GM12878 (cell line): ENCODE results near the gene CASP3. TPM values are rescaled to one million over a fixed set of nuclear protein-coding genes. Genes with fewer than 3 reads are reported as not detected.
A peak's percentile ranks its signal among the peaks of the same experiment; 100 is the strongest.

ENCODE experiments used
- ATAC-seq: fragments of 200-7000 bp; cut with Tn5 transposase; 3 replicates; pipeline ENCODE4 v1.9.1; 2020; ENCODE audit warnings: mild to moderate bottlenecking, moderate library complexity
- BruUV-seq: library from RNA; stranded (reverse); fragments of 400-500 nt; replicated peaks from 2 replicates; lab custom pipeline; 2021; lab: Mats Ljungman, UMichigan
- CTCF ChIA-PET: fragments of 300-600 bp; sonication (Branson Sonifier 250); formaldehyde crosslinking; extraction: SDS; loops from one replicate; lab custom pipeline; 2021; ENCODE audit warnings: inconsistent platforms; lab: Yijun Ruan, JAX
- POLR2A ChIA-PET: fragments of 350-600 bp; formaldehyde crosslinking; extraction: SDS; loops from one replicate; lab custom pipeline; 2021; ENCODE audit warnings: inconsistent platforms; lab: Charles Lee
- RAD21 ChIA-PET: fragments of 300-600 bp; sonication (Branson Sonifier 250); formaldehyde crosslinking; loops from one replicate; lab custom pipeline; 2023; ENCODE audit warnings: antibody characterized with exemption; ENCODE audit not compliant: unreplicated experiment; lab: Charles Lee
- SMC1A ChIA-PET: fragments of 300-600 bp; sonication (Branson Sonifier 250); formaldehyde crosslinking; loops from one replicate; lab custom pipeline; 2023; ENCODE audit not compliant: unreplicated experiment, uncharacterized antibody; lab: Charles Lee
- DNase-seq: peaks from one replicate; pipeline ENCODE4 v3.0.0-alpha.2; 2011; ENCODE audit warnings: low read depth, low spot score
- FAIRE-seq: peaks from 3 replicates; lab custom pipeline; 2011; peaks lifted over from hg19 to GRCh38; lab: Jason Lieb, UNC
- H2AFZ ChIP-seq: 2 replicates; pipeline ENCODE4 v1.6.0; 2011; ENCODE audit warnings: low read depth, low read length, control low read depth; ENCODE audit not compliant: control insufficient read depth
- H3K27ac ChIP-seq: 2 replicates; pipeline ENCODE4 v1.5.1; 2011; ENCODE audit warnings: control low read depth; ENCODE audit not compliant: control insufficient read depth, insufficient read depth
- H3K27me3 ChIP-seq, 2 experiments: replicated peaks in 1 of 2; 2 replicates each; pipeline versions ENCODE4 v1.6.0 to v1.6.1; 2011; ENCODE audit warnings: low read length in 1 of 2; ENCODE audit not compliant: control insufficient read depth in 2 of 2, insufficient read depth in 2 of 2
- H3K36me3 ChIP-seq, 2 experiments: 2 replicates each; pipeline ENCODE4 v1.5.1; 2011; ENCODE audit warnings: low read length in 1 of 2; ENCODE audit not compliant: control insufficient read depth in 2 of 2, insufficient read depth in 2 of 2
- H3K4me1 ChIP-seq: 2 replicates; pipeline ENCODE4 v1.6.1; 2011; ENCODE audit warnings: mild to moderate bottlenecking, low read length, moderate library complexity, mixed read lengths; ENCODE audit not compliant: control insufficient read depth, insufficient read depth
- H3K4me2 ChIP-seq: 2 replicates; pipeline ENCODE4 v1.6.0; 2011; ENCODE audit warnings: control low read depth; ENCODE audit not compliant: control insufficient read depth, insufficient read depth
- H3K4me3 ChIP-seq: fragments of 200-600 bp; sonication (generic); 2 replicates; pipeline ENCODE4 v1.5.1; 2016
- H3K79me2 ChIP-seq: 2 replicates; pipeline ENCODE4 v1.6.0; 2011; ENCODE audit warnings: low read length; ENCODE audit not compliant: control insufficient read depth, insufficient read depth
- H3K9ac ChIP-seq: 2 replicates; pipeline ENCODE4 v1.8.0; 2011; ENCODE audit warnings: low read length, control low read depth, mixed read lengths; ENCODE audit not compliant: control insufficient read depth, insufficient read depth
- H3K9me3 ChIP-seq: replicated peaks from 3 replicates; pipeline ENCODE4 v1.5.1; 2011; ENCODE audit warnings: mild to moderate bottlenecking, low read length; ENCODE audit not compliant: control insufficient read depth, insufficient read depth
- H4K20me1 ChIP-seq: 2 replicates; pipeline ENCODE4 v1.6.0; 2011; ENCODE audit not compliant: control insufficient read depth, insufficient read depth
- ASH2L ChIP-seq: fragments of 300-600, 200-600 bp; sonication (generic); IDR thresholded peaks from 2 replicates; pipeline ENCODE4 v1.6.1; 2017; ENCODE audit warnings: low read depth, mild to moderate bottlenecking, borderline replicate concordance
- BCL11A ChIP-seq: IDR thresholded peaks from 2 replicates; pipeline ENCODE4 v1.6.1; 2011; ENCODE audit warnings: low read depth, low read length
- E2F4 ChIP-seq: IDR thresholded peaks from 2 replicates; pipeline ENCODE4 v1.6.1; 2012; ENCODE audit warnings: low read depth, low read length, improper control_type of control experiment
- HDGF ChIP-seq: fragments of 450-650 bp; IDR thresholded peaks from 2 replicates; pipeline ENCODE4 v1.6.1; 2016; ENCODE audit warnings: antibody characterized with exemption
- IKZF1 ChIP-seq: fragments of 450-650 bp; conservative IDR thresholded peaks from 2 replicates; pipeline ENCODE4 v1.6.1; 2017; ENCODE audit warnings: antibody characterized with exemption, mild to moderate bottlenecking
- MEF2A ChIP-seq: IDR thresholded peaks from 2 replicates; pipeline ENCODE4 v1.6.1; 2011; ENCODE audit warnings: low read depth, mild to moderate bottlenecking, low read length, moderate library complexity; ENCODE audit not compliant: insufficient read depth
- MYB ChIP-seq: fragments of 150-350 bp; IDR thresholded peaks from 2 replicates; pipeline ENCODE4 v1.6.1; 2014; ENCODE audit warnings: mild to moderate bottlenecking, low read depth, low read length, borderline replicate concordance
- NFXL1 ChIP-seq: fragments of 450-650 bp; IDR thresholded peaks from 2 replicates; pipeline ENCODE4 v1.6.1; 2017; ENCODE audit warnings: antibody characterized with exemption, mild to moderate bottlenecking, borderline replicate concordance
- RUNX3 ChIP-seq: IDR thresholded peaks from 2 replicates; pipeline ENCODE4 v1.6.1; 2012; ENCODE audit warnings: low read length, inconsistent platforms
- SIN3A ChIP-seq: IDR thresholded peaks from 2 replicates; pipeline ENCODE4 v1.6.1; 2012; ENCODE audit warnings: low read depth, low read length, improper control_type of control experiment
- SMARCA5 ChIP-seq: fragments of 450-650 bp; IDR thresholded peaks from 2 replicates; pipeline ENCODE4 v1.6.1; 2017; ENCODE audit warnings: mild to moderate bottlenecking
- TAF1 ChIP-seq: IDR thresholded peaks from 2 replicates; pipeline ENCODE4 v1.6.1; 2011; ENCODE audit warnings: mild to moderate bottlenecking, low read depth, low read length, borderline replicate concordance
- YBX1 ChIP-seq: fragments of 450-650 bp; IDR thresholded peaks from 2 replicates; pipeline ENCODE4 v1.6.1; 2016; ENCODE audit warnings: antibody characterized with exemption
- ZNF207 ChIP-seq: fragments of 450-650 bp; IDR thresholded peaks from 2 replicates; pipeline ENCODE4 v1.6.1; 2014; ENCODE audit warnings: antibody characterized with exemption, mild to moderate bottlenecking, borderline replicate concordance
- WGBS: methylation state at CpG from one replicate; pipeline ENCODE4 v1.1.6; 2016; ENCODE audit warnings: low lambda C conversion rate; ENCODE audit not compliant: insufficient replicate concordance, insufficient coverage; ENCODE audit errors: missing lambda C conversion rate; 5-methylcytosine and 5-hydroxymethylcytosine counted together
- in situ Hi-C: fragments of 300-500 bp; cut with MboI; formaldehyde crosslinking; loops from 9 replicates; pipeline ENCODE4 v1.14.3; 2018; ENCODE audit warnings: mixed read lengths
- intact Hi-C: fragments of 100-400 bp; cut with micrococcal nuclease; formaldehyde crosslinking; loops from one replicate; pipeline ENCODE4 v1.14.2; 2022; ENCODE audit not compliant: unreplicated experiment
- polyA plus RNA-seq, 11 experiments: library from polyadenylated mRNA; depleted of rRNA in 4 of 11; unstranded in 6 of 11; stranded (reverse) in 5 of 11; fragments of >200 nt; fragmentation: Nextera tagmentation in 4 of 11; fragmentation: Illumina TruSeq in 1 of 11; extraction: Ambion mirVana in 4 of 11; extraction: Trizol in 1 of 11; gene quantifications; 1 replicate in 1 of 11; 2 replicates in 10 of 11; pipeline versions ENCODE4 v1.2.1 to v1.2.3, GENCODE V29; 2011 to 2016; ENCODE audit warnings: inconsistent platforms in 2 of 11, missing spikeins in 2 of 11, low read depth in 1 of 11
- total RNA-seq, 4 experiments: library from RNA; depleted of rRNA in 3 of 4; stranded (reverse); fragments of >200 nt in 3 of 4; fragmentation: Illumina TruSeq in 1 of 4; extraction: Trizol in 1 of 4; gene quantifications; 2 replicates each; pipeline versions ENCODE4 v1.2.1 to v1.2.3, GENCODE V29; 2013 to 2021
- TF ChIP-seq, protein P1 (sequence below): IDR thresholded peaks from 2 replicates; pipeline ENCODE4 v1.6.1; 2012; ENCODE audit warnings: low read depth, low read length, improper control_type of control experiment

CASP3 gene
- total and polyA plus RNA-seq, 10 of the 15 experiments (the other 5 are each of a cell fraction or from before 2014, with no cell fraction given): 50.0 to 194 (median 74.4) TPM

DNA sequence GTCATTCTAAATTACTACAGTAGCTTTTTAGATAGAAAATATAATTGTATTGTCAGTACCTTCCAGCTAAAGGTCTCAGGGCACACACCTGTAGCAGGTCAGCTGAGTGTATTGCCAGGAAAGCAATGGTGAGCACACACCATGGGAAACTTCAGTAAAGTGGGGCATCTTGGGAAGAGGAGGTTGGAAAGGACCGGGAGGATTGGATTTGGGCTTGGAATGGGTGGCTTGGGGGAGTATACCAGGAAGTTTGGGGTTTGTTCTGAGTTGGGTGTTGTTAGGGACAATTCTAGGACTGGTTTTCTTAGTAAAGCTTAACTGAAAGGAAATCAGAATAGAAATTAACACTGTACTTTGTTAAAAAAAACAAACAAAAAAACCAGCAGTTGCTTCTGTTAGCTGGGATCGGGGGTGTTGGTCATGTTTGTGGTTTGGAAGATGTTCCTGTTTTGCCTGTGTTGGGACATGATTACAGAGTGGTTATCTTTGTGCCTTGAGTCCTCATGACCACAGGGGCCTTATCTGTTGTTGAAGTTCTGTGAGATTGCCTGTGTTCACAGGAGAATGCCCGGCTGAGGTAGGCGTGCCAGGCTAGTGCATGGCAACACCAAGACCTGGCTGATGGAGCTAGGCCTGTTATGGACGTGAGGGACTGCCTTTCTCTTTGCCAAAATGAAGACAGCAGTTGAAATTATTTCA, 35.4 kb upstream of the CASP3 start:
- 0 out of 3 replicates have a peak, but pooled peaks have one; percentile 19 for ATAC-seq
- WGBS: 69% methylated on average over 5 of the region's 5 CpGs
- no peaks in the 10 kb centered on the region for H3K4me1 ChIP-seq
- no peaks in the 10 kb centered on the region for H3K79me2 ChIP-seq
- no peak overlapping the region for H2AFZ ChIP-seq
- no peaks in the 10 kb centered on the region for H3K9me3 ChIP-seq
- H3K9ac ChIP-seq: no peak overlapping the region
- no peak for DNase-seq
- BruUV-seq: no TSS peak
- ChIA-PET POLR2A (no interaction called here), RAD21 (no interaction called here), SMC1A (interaction anchor here (1.1 to 3.2 kb wide), 2 partner anchors 12 to 35 kb away, joined by 3 to 17 read pairs; no protein-coding TSS in a partner anchor), CTCF (interaction anchor here (1.0 to 1.2 kb wide), 2 partner anchors 10 to 22 kb away, joined by 4 read pairs; no protein-coding TSS in a partner anchor)
- FAIRE-seq: no peak
- H3K27ac ChIP-seq: no peak overlapping the region
- no peak overlapping the region for H3K4me3 ChIP-seq
- in situ Hi-C loops: no loop called here
- no peak overlapping the region for H3K4me2 ChIP-seq
- intact Hi-C loops: no loop called here
- no peaks in the 10 kb centered on the region for H4K20me1 ChIP-seq
- peaks cover 0 to 2% of the 10 kb centered on the region in 2 experiments; a peak in 1 of 4 replicates for H3K36me3 ChIP-seq
- peak; percentile 14; the same call in 1 of the 2 replicates for TF ChIP-seq RUNX3
- TF ChIP-seq E2F4: no peak
- TF ChIP-seq MYB: no peak
- TF ChIP-seq, all 136 proteins: peak for 1
- H3K27me3 ChIP-seq: no peaks in the 10 kb centered on the region

- H3K27me3 ChIP-seq: no peaks in the 10 kb centered on the region
- no peak for DNase-seq
- ATAC-seq: no peak
- no peaks in the 10 kb centered on the region for H4K20me1 ChIP-seq
- ChIA-PET RAD21 (no interaction called here), POLR2A (interaction anchor here (0.6 kb wide), 1 partner anchor 181 kb away, joined by 3 read pairs; no protein-coding TSS in a partner anchor), CTCF (no interaction called here), SMC1A (no interaction called here)
- no peak for FAIRE-seq
- H3K9ac ChIP-seq: no peak overlapping the region
- no peaks in the 10 kb centered on the region for H3K36me3 ChIP-seq
- no peaks in the 10 kb centered on the region for H3K4me1 ChIP-seq
- no peak overlapping the region for H3K4me3 ChIP-seq
- no peaks in the 10 kb centered on the region for H3K9me3 ChIP-seq
- BruUV-seq: no TSS peak
- no peaks in the 10 kb centered on the region for H3K79me2 ChIP-seq
- intact Hi-C loops (no loop called here), in situ Hi-C loops (no loop called here)
- no peak overlapping the region for H2AFZ ChIP-seq
- no peak overlapping the region for H3K27ac ChIP-seq
- no peak overlapping the region for H3K4me2 ChIP-seq
- 100% methylated on average over 1 of the region's 1 CpG for WGBS
- TF ChIP-seq ZNF207 (no peak), ASH2L (no peak), SMARCA5 (no peak), SIN3A (no peak), HDGF (no peak), MEF2A (no peak), TAF1 (no peak), IKZF1 (no peak), YBX1 (no peak), BCL11A (no peak), NFXL1 (no peak)
- TF ChIP-seq, protein P1, sequence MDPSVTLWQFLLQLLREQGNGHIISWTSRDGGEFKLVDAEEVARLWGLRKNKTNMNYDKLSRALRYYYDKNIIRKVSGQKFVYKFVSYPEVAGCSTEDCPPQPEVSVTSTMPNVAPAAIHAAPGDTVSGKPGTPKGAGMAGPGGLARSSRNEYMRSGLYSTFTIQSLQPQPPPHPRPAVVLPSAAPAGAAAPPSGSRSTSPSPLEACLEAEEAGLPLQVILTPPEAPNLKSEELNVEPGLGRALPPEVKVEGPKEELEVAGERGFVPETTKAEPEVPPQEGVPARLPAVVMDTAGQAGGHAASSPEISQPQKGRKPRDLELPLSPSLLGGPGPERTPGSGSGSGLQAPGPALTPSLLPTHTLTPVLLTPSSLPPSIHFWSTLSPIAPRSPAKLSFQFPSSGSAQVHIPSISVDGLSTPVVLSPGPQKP: no peak
Observed at GRCh38 chr4:184681916-184682315, 32.7 kb upstream of the CASP3 start.
